HepG2 (cell line): ENCODE measurements around the gene ATXN2.
"Not testable (repeated sequence)": the region's sequence is repeated elsewhere in the genome, so short reads cannot be mapped to it uniquely, and the experiment has no call there.

Experiments used
- ATF2 ChIP-seq: sonication (generic); formaldehyde crosslinking; IDR thresholded peaks from 2 replicates; pipeline ENCODE4 v1.4.0; 2020; ENCODE audit warnings: missing genetic modification reagents
- JARID2 ChIP-seq: sonication (generic); formaldehyde crosslinking; IDR thresholded peaks from 2 replicates; pipeline ENCODE4 v1.8.1; 2023; ENCODE audit warnings: missing genetic modification reagents, inconsistent platforms; ENCODE audit not compliant: insufficient replicate concordance

- not testable (repeated sequence) for TF ChIP-seq JARID2, ATF2 (CRISPR knock-in tag)
Measured at GRCh38 chr12:111602857-111603256, 3.7 kb upstream of the ATXN2 start.
